Hindlimb muscle (tissue), 1 donor: ENCODE measurements around the gene TBX1. TPM values are rescaled to one million over a fixed set of nuclear protein-coding genes. Genes with fewer than 3 reads are reported as not detected.

Experiments
- DNase-seq: peaks from one replicate; pipeline ENCODE4 v3.0.0-alpha.2; 2013
- polyA plus RNA-seq: library from polyadenylated mRNA; unstranded; fragments of 120-200 nt; gene quantifications from one replicate; pipeline ENCODE4 v1.2.1, GENCODE V29; 2013; ENCODE audit not compliant: insufficient read length

The TBX1 gene
- polyA plus RNA-seq, 1 donor = 17.2 TPM

DNA sequence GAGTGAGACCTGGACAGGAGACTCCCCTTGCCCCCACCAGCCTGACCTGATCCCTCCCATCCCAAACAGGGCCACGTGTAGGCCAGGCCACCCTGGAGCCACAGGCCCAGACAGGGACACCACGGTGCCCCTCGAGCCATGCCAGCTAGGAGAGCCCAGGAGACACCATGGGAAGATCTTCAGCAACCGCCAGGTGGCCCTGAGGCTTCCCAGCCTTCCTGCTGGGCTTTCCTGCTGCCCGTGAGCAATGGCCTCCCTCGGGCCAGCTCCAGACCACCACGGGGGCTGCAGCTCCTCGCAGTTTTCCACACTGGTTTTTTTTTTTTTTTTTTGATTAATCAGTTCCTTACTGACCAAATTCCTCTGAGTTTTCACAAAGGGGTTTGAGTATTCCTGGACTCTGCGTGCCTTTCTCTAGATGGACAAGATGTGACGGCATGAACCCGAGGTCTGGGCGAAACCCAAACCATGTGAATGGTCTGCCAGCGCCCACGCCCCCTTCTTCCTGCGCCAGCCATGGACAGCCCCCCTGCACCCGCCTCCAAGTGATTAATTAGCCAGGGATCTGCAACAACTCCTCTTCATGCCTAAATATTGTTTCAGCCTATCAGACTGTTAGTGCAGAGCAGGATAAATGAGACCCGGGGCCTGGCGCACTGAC is 40.9 kb downstream of the TBX1 start:
- DNase-seq = no peak

DNA sequence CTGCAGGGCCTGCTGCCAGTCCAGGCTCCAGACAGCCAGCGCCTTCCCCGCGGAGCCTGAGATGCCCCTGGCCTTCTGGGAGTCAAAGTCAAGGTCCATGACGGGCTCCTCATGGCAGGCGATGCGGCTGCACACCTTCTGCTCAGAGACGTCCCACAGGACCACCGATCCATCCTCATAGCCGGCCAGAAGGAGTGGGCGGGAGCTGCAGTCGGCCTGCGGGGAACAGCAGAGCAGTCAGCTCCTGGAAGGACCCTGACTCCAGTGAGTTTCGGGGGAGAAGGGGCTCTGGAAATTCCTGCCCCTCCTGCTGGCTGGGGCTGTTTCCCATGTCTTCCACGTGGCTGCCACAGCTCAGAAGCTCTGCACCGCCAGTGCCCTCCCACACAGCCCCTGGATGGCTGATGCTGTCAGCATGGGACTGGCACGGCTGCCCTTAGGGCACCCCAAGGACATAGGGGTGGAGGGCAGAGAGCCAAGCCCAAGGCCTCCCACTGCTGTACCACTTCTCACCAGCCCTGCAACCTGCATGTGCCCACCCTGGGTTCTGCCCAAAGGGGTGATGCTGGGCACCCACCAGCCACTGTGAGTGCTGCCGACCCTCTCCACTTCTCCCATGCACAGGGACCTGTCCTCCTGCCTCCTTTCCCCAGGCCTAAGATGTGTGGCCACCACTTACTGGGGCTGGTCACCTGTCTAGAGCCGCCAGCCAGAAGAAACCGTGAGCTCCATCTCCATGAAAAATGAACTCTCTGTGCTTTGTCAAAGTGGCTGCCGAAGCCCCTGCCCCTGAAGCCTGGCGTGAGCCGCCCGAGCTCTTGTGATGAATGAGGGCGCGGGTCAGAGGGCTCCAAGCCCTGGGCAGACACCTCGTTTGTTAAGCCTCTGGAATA is 41.7 kb downstream of the TBX1 start:
- no peak for DNase-seq

DNA sequence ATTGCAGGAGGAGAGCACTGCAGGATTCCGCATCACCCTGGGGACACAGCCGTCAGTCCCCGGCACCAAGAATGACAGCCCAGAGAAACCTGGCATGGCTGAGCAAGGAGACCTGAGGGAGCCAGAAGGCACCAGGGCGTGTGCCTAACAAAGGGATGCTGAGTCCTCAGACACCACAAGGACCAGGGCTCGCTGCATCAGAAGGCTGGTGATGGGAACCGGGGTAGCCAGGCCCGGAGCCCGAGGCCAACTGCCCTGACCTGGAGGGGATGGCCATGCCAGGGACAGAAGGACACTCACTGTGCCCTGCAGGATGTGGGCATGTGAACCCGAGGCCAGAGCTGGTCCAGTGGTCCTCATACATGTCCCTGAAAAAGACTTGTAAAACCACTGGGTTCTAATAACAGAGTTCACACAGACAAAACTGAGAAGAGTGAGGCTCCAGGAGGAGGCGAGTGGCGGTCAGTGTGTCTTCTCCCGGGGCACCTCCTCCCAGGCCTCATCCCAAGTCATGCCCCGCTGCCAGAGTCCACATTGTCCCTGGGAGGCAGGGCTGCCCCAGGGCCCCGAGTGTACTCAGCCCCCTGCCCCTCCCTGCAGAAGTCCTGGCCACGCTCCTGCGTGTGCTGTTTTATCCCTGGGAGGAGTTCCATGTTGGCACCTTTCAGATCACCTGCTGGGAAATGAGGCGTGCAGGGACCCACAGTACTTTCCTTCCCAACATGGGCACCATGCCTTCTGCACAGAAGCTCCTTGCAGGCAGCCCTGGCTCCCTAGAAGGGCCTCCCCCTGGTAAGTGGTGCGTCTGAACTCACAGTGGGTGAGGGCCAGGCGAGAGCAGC is 42.5 kb downstream of the TBX1 start:
- DNase-seq = no peak

DNA sequence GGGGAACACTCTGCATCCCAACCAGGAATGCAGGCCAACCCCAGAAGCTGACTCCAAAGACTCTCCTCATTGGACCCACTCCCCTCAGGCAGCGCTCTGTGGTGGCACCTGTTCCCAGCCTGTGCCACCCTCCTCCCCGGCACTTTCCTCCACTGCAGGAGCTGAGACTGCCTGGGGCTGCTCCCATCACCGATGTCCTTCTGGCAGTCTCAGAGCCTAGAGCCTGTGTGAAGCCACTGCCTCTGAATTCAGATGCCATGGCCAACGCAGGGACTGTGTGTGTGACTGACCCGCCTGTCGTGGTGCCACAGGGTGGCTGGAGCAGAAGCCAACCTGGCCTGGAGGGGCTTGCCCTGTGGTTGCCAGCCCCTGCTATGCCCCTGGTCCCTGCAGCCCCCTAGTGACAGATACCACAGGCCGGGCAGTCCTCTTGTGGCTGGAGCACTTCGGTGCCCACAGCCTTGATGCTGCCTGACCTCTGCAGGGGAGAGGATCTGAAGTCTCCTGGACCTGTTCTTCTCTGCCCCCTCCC is 43.2 kb downstream of the TBX1 start:
- DNase-seq = no peak

DNA sequence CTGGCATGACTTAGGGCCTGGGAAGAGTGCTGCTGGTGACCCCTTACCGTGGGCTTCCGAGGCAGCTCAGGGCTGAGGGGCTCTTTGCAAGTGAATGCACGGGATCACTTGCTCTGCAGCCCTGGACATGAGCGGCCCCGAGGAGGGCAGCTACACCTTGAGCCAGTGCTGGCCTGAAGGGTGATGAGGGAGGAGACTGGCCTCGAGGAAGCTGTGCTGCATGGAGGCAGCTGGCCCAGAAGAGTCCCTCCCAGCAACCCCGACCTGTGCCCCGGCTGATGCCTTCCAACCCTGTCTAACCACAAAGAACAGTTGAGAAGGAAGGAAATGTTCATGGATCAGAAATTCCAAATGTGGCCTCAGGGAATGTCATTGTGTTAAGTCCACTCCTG is 45.2 kb downstream of the TBX1 start:
- no peak for DNase-seq

DNA sequence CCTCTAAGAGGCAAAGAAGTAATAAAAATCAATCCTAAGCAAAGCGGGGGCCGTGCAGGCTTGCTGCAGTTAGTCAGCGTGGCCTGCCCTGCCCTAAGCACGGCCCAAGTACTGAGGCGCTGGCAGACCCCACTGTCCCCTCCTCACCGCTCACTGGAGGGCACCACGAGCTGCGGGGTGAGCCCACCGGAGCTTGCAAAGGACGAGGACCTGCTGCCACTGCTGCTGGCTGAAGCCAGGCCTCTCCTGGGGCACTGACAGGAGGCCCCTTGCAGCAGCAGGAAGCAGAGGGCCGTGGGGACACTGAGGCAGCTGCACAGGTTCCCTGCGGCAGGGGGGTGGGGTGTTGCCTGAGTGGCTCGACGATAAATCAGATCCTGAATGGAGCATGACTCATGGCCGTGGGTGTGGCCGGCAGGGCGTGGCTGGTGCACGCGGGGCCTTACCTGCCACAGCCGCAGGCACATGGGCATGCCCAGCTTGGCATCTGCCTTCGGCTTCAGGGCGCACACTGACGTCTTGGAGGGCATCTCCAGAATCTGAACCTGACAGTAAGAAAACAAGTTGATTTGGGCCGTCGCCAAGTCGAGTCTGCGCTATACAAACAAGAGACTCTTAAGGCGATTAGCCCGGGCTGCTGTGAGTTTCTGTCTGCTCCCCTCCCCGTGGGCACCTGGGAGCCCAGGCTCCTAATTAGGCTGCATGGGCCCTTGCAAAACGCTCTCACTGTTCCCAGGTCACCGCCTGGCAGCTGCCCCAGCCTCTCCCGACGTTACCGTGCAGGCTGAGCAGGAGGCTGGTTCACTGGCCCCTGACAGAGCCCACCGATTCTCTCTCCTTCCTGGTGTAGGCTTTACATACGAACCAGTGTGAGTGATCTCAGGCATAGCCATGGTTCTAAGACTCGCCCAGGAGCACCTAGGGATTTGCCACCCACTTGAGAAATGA is 45.9 kb downstream of the TBX1 start:
- DNase-seq = no peak

DNA sequence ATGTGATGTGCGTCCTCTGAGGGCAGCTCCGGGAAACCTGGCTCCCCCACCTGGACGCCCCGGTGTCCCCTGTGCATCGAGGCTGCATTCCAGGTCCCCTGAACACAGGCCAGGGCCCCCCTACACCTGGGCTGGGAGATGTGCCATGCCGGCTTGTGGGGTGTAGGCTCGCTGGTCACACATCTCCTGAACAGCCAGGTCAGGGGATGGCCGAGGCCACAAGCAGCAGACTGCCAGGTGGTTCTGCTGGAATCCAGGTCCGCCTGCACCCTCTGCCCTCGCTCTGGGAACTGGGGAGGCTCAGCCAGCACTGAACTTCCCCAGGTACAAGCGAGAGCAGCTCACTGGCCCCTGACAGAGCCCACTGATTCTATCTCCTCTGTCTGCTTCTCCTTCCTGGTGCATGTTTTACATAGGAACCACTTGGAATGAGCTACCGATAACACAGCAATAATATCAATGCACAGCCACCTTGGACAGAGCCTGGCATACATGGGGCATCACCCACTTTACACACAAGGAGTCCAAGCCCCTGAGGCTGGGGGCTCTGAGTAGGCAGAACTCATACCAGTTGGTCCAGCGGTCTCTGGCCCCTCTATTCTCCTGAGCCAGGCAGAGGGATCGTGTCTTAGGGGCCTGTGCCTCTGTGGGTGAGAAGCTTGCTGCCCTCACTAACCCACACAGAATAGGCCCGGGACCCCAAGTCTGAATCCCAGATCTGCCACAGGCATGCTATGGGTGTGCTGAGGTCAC is 46.8 kb downstream of the TBX1 start:
- no peak for DNase-seq

DNA sequence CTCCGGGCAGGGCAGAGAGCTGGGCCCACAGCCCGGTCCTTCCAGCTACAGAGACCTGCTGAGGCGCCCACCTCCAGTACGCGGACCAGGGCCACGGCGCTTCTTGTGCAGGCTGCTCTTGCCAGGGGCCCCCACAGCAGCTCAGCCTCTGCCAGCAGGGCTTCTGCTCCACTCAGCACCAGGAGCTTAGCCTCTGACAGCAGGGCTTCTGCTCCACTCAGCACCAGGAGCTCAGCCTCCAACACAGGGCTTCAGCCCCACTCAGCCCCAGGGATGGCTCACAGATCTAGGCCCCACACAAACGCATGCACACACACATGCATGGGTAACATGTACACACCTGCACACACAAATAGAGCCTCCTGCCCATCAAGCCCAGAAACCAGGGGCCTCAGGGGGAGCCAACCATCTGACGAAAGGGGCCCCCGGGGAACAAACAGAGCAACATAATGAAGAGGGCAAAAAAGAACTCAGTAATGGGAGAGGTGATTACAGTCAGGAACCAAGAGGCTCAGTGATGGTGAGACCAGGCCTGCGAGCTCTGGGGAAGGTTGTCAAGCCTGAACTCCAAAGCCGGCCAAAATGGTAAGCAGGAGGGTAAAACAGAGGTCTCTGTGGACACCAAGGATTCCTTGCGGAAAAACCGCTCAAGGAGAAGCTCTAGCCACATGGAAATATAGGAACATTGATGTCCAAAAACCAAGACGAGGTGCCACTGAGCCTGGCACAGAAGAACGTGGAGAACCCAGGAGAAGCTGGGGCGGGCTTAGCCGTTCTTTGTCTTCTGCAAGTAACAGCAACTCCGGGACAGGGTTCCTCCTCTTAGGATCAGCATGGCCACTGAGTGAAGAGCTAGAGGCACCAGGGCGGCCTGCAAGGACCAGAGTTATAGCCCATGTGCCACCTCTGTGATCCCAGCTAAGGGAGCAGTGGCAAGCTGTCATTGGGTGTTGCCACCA is 47.6 kb downstream of the TBX1 start:
- DNase-seq = no peak

DNA sequence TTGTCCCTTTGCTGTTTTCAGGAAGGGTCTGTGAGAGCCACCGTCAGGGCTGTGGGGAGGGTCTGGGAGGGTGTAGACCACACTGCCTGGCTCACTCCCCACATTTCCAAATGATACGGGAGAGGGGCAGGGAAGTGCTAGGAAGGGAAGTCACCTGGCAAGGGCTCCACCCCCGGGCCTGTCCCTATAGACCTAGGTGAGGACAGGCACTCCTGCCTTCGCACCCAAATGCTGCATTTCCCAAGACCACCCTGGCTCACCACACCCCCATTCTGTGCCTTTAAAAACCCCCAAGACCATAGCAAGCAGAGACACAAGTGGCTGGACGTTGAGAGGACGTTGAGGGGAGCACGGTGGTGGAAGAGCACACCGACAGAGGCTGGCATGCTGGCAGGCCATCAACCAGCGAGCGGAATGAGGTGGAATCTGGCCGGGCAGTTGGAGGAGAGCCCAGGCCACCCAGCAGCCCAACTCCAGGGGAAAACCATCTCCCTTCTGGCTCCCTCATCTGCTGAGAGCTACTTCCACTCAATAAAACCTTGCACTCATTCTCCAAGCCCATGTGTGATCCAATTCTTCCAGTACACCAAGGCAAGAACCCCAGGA is 48.4 kb downstream of the TBX1 start:
- DNase-seq = no peak

DNA sequence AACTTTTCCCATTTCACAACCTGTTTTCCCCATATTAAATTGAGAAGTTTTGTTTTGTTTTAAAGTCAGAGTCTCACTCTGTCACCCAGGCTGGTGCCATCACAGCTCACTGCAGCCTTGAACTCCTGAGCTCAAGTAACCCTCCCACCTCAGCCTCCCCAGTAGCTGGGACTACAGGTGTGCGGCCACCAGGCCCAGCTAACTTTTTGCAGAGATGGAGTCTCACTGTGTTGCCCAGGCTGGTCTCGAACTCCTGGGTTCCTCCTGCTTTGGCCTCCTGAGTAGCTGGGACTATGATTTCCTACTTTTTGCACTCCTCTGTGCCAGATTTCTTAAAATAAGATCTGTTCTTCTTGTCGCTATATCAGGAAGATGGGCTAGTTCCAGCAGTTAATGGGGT is 49.2 kb downstream of the TBX1 start:
- DNase-seq = no peak

DNA sequence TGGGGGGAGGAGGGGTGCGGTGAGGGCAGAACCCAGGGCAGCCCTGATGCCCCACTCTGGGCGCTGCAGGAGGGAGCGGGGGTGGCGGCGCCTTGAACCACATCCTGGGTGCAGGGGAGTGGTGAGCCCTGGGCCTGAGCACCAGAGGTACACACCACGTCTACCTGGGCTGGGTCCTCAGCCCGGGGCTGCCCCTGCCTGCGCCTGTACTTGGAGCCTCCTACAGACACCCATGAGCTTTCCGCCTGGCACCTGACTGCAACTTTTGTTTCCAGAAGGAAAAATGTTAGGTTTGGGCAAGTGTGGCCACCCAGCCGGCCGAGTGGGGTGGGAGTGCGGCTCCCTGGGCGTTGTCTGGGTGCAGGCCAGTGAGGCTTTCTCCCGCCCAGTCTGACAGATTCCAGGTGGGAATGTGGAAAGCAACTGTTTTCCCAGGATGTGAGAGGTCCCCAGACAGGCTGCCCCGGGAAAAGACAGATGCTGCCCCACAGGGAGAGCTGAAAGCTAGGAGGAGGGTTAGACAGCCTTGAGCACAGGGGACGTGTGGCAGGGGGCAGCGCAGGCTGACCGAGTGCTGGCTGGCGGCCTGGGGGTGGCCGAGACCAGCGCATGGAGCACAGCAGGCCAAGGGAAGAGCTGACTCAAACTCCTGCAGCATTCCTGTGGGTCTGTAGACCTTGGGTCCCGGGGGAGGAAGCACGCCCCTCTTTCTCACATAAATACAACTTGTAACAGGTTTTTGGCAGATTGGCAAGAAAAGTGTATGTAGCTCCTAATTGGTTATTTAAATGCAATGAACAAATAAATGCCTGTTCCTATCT is 50.0 kb downstream of the TBX1 start:
- no peak for DNase-seq

DNA sequence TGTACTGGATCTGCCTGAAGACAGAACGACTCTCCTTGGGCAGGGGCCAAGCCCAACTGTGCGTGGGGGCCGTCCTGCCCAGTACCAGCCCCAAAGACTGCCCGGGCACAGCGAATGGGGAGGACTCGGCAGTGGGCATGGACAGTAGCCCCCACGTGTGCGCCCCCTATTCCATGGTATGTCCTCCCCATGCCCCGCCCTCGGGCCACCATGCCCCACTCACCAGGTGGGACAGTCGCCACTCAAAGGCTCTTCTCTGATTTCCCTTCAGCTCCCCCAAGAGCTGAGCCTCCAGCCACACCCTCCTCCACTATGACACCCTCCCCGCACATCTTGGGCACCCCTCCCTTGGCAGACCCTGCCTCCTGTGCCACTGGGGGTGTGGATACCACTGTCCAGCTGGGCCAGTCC is 50.6 kb downstream of the TBX1 start:
- no peak for DNase-seq

DNA sequence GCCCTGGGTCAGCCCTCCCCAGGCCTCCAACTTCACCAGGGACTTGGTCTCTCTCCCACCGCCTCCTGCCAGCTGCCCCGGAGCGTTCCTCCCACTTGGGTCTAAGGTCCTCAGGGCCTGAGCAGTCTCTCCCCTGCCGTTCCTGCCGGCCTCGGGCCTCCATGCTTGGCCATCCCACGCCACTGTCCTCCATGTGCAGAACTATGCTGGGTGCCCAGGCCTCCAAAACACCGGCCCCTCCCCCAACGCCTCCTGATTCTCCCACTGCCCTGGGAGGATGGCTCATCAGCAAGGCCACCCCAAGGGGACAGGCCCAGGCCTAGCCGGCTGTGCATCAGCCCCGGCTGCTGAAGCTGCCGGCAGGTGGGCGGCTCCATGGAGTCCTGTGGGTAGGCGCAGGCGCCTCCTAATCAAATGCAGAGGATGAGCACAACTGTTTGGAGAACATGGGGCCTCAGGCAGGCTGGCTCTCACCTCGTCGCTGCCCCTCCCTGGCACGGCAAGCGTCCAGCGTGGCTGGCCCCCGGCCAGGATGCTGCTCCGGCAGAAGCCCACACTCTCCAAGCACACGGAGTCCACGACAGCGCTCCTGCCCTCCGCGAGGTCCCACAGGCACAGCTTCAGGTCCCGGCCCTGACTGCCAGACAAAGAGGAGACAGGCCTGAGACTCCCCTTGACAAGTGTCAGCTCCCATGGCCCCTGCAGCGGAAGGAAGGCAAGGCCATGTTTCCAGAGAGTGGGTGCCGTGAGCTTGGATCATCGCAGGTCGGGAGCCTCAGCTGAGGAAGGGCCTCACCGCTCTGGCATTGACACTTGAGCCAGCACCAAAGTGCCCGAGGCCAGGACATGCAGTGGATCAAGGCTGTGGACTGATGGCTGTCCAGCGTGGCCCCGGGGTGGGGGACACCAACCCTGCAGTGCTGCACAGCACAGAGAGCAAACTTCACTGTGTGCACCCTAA is 51.5 kb downstream of the TBX1 start:
- no peak for DNase-seq

DNA sequence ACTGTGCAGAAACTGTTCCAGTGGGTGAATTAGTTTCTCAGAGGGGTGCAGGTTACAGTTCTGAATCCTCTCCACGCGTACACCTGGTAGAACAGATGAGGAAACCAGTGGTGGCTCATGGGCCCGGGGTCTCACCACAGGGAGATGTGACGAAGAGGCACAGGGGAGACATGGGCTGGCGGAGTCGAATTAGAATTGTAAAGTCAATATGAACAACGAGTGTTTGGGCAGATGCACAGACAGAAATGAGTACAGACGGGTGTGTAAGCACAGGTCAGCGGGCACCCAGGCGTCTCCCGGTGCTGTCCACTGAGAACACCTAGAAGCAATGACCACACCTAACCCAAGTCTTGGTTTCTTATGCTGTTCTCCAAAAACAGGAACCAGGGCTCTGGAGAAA is 52.3 kb downstream of the TBX1 start:
- DNase-seq = no peak

DNA sequence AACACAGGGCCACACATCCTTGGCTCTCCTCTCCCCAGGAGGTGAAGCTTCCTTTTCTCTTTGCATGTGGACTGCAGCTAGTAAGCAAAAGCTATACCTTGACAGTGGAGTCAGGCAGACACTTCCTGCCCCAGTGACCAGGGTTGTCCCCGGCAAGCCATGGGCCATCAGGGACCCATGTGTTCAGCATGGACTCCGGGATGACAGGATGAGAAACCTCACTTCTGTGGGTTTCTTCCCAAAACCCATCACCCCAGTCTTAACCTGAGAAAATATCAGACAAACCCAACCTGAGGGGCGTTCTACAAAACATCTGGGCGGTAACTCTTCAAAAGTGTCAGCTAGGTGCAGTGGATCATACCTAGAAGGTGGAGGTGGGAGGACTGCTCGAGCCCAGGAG is 53.9 kb downstream of the TBX1 start:
- no peak for DNase-seq

DNA sequence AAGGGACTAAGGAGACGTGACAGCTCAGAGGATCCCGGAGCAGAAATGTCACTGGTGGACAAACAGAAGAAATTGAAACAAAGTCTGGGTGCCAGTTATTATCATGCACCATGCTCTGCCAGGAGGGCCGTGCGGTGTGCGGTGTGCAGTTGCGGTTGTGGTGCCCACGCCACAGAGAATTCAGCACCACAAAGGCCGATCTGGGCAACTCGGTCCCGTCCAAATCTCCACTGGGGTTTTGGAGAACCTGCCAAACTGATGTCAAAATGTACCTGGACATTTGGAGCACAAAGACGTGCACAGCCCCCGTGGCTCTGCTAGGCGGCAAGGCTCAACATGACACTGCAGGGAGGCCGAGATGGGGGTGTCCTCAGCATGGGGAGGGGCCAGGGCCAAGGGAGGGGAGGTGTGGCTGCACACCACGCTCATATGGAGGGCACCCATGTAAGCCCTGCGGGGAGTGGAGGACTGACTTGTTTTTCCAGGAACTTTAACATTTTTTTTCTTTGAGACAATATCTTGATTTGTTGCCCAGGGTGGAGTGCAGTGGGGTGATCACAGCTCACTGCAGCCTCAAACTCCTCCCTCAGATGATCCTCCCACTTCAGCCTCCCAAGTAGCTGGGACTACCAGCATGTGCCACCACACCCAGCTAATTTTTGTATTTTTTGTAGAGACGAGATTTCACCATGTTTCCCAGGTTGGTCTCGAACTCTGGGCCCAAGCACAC is 54.7 kb downstream of the TBX1 start:
- DNase-seq = no peak
